ENCODE data around the gene CDKN2B-AS1. TPM values are rescaled to one million over a fixed set of nuclear protein-coding genes. Genes with fewer than 3 reads are reported as not detected.
"Not testable (repeated sequence)": the region's sequence is repeated elsewhere in the genome, so short reads cannot be mapped to it uniquely, and the experiment has no call there.

The CDKN2B-AS1 gene
- under 1 TPM; 0.21 to 0.23 TPM for total RNA-seq

- peaks cover 2% of the 10 kb centered on the region for H3K36me3 Mint-ChIP-seq (ENCODE audit: low read depth)
- peak; percentile 57 for DNase-seq
- ATAC-seq = peak; percentile 59
- H3K27me3 Mint-ChIP-seq = peaks cover 38% of the 10 kb centered on the region
- intact Hi-C loops (cut with DNase I, micrococcal nuclease) = loop anchor here (1.0 to 2.0 kb wide), 3 partner anchors 14 to 20 kb away; partner anchors contain the start of gene CDKN2B (in 1 of the 2)
- peak within 1 kb of the TSS; percentile 90 for H3K4me3 Mint-ChIP-seq
- CTCF ChIA-PET = interaction anchor here (1.2 to 5.5 kb wide), 3 partner anchors 13 to 181 kb away, joined by 4 to 31 read pairs (median 9); partner anchors contain the start of gene CDKN2B
- peaks cover 8% of the 10 kb centered on the region for H3K4me1 Mint-ChIP-seq
- H3K27ac Mint-ChIP-seq = peak within 1 kb of the TSS; percentile 85
- POLR2A ChIA-PET = no interaction called here
- H3K9me3 Mint-ChIP-seq (ENCODE audit: low read depth) = no peaks in the 10 kb centered on the region
Measured at GRCh38 chr9:21994556-21995005, at the start of gene CDKN2B-AS1. CDKN2B-AS1 (plus strand) TSS chr9:21994791.

- H3K9me3 Mint-ChIP-seq (ENCODE audit: low read depth) = no peaks in the 10 kb centered on the region
- no peak overlapping the region for H3K4me3 Mint-ChIP-seq
- no peaks in the 10 kb centered on the region for H3K4me1 Mint-ChIP-seq
- H3K27ac Mint-ChIP-seq = no peak overlapping the region
- intact Hi-C loops (cut with DNase I, micrococcal nuclease) = no loop called here
- DNase-seq (no peak), ATAC-seq (no peak)
- peaks cover 20% of the 10 kb centered on the region for H3K27me3 Mint-ChIP-seq
- no peaks in the 10 kb centered on the region for H3K36me3 Mint-ChIP-seq (ENCODE audit: low read depth)
- ChIA-PET CTCF (no interaction called here), POLR2A (no interaction called here)
Measured at GRCh38 chr9:21945606-21946005, 49.0 kb upstream of the CDKN2B-AS1 start.

- intact Hi-C loops (cut with DNase I, micrococcal nuclease) = loop anchor here in 1 of 2 experiments (10.0 kb wide), 1 partner anchor 94 kb away; no protein-coding TSS in a partner anchor
- Mint-ChIP-seq H3K36me3 (ENCODE audit: low read depth) (peaks cover 2% of the 10 kb centered on the region), H3K4me3 (no peak overlapping the region), H3K4me1 (no peaks in the 10 kb centered on the region), H3K27ac (no peak overlapping the region), H3K9me3 (ENCODE audit: low read depth) (peaks cover 9% of the 10 kb centered on the region), H3K27me3 (peaks cover 35% of the 10 kb centered on the region)
- ChIA-PET POLR2A (no interaction called here), CTCF (no interaction called here)
- peak; percentile 81 for ATAC-seq
- DNase-seq = no peak
Measured at GRCh38 chr9:21958833-21959232, 35.8 kb upstream of the CDKN2B-AS1 start.

- CTCF ChIA-PET; H3K36me3 Mint-ChIP-seq (ENCODE audit: low read depth); H3K4me1 Mint-ChIP-seq; H3K4me3 Mint-ChIP-seq; H3K27ac Mint-ChIP-seq; DNase-seq; POLR2A ChIA-PET; H3K9me3 Mint-ChIP-seq (ENCODE audit: low read depth); ATAC-seq: not testable (repeated sequence)
- intact Hi-C loops (cut with DNase I, micrococcal nuclease) = loop anchor here in 1 of 2 experiments (10.0 kb wide), 1 partner anchor 94 kb away; no protein-coding TSS in a partner anchor
- H3K27me3 Mint-ChIP-seq = peaks cover 38% of the 10 kb centered on the region
Measured at GRCh38 chr9:21959268-21959667, 35.3 kb upstream of the CDKN2B-AS1 start.

GRCh38 chr9:21961569-21961968 lies 33.0 kb upstream of the CDKN2B-AS1 start:
- ChIA-PET POLR2A (no interaction called here), CTCF (interaction anchor here (0.9 kb wide), 1 partner anchor 47 kb away, joined by 4 read pairs; the partner anchor contains the start of gene CDKN2B)
- intact Hi-C loops (cut with DNase I, micrococcal nuclease) = loop anchor here in 1 of 2 experiments (5.0 kb wide), 1 partner anchor 281 kb away; no protein-coding TSS in a partner anchor
- peaks cover 9% of the 10 kb centered on the region for H3K9me3 Mint-ChIP-seq (ENCODE audit: low read depth)
- no peak overlapping the region for H3K27ac Mint-ChIP-seq
- H3K27me3 Mint-ChIP-seq = peaks cover 56% of the 10 kb centered on the region
- peaks cover 15% of the 10 kb centered on the region for H3K4me1 Mint-ChIP-seq
- ATAC-seq (no peak), DNase-seq (no peak)
- peaks cover 2% of the 10 kb centered on the region for H3K36me3 Mint-ChIP-seq (ENCODE audit: low read depth)
- H3K4me3 Mint-ChIP-seq = no peak overlapping the region

GRCh38 chr9:21964925-21965385 lies 29.6 kb upstream of the CDKN2B-AS1 start:
- intact Hi-C loops (cut with DNase I, micrococcal nuclease) = loop anchor here (1.0 to 5.0 kb wide), 6 partner anchors 40 to 1857 kb away; partner anchors contain the start of gene CDKN2B (in 1 of the 2)
- no peak overlapping the region for H3K27ac Mint-ChIP-seq
- POLR2A ChIA-PET = no interaction called here
- peak; percentile 75 for DNase-seq
- H3K27me3 Mint-ChIP-seq = peaks cover 83% of the 10 kb centered on the region
- H3K9me3 Mint-ChIP-seq (ENCODE audit: low read depth) = peaks cover 18% of the 10 kb centered on the region
- CTCF ChIA-PET = interaction anchor here (0.6 kb wide), 1 partner anchor 151 kb away, joined by 3 read pairs; no protein-coding TSS in a partner anchor
- peaks cover 22% of the 10 kb centered on the region for H3K4me1 Mint-ChIP-seq
- H3K36me3 Mint-ChIP-seq (ENCODE audit: low read depth) = peaks cover 8% of the 10 kb centered on the region
- H3K4me3 Mint-ChIP-seq = peak overlapping the region; percentile 53
- peak; percentile 63 for ATAC-seq

GRCh38 chr9:21965401-21965951 lies 29.1 kb upstream of the CDKN2B-AS1 start:
- DNase-seq (peak; percentile 75), ATAC-seq (peak; percentile 84)
- intact Hi-C loops (cut with DNase I, micrococcal nuclease) = loop anchor here (1.0 to 5.0 kb wide), 5 partner anchors 39 to 1857 kb away; partner anchors contain the start of gene CDKN2B (in 1 of the 2)
- H3K27me3 Mint-ChIP-seq = peaks cover 85% of the 10 kb centered on the region
- ChIA-PET POLR2A (no interaction called here), CTCF (interaction anchor here (0.6 to 1.2 kb wide), 2 partner anchors 32 to 36 kb away, joined by 3 read pairs; no protein-coding TSS in a partner anchor)
- H3K27ac Mint-ChIP-seq = peak overlapping the region; percentile 5
- H3K4me1 Mint-ChIP-seq = peaks cover 24% of the 10 kb centered on the region
- H3K4me3 Mint-ChIP-seq = peak overlapping the region; percentile 53
- peaks cover 20% of the 10 kb centered on the region for H3K9me3 Mint-ChIP-seq (ENCODE audit: low read depth)
- H3K36me3 Mint-ChIP-seq (ENCODE audit: low read depth) = peaks cover 8% of the 10 kb centered on the region

GRCh38 chr9:21966140-21966851 lies 28.3 kb upstream of the CDKN2B-AS1 start:
- peaks cover 25% of the 10 kb centered on the region for H3K4me1 Mint-ChIP-seq
- no peak for DNase-seq
- intact Hi-C loops (cut with DNase I, micrococcal nuclease) = loop anchor here (2.0 to 5.0 kb wide), 2 partner anchors 15 to 1856 kb away; no protein-coding TSS in a partner anchor
- peaks cover 10% of the 10 kb centered on the region for H3K36me3 Mint-ChIP-seq (ENCODE audit: low read depth)
- no peak for ATAC-seq
- CTCF ChIA-PET = interaction anchor here (1.2 kb wide), 1 partner anchor 35 kb away, joined by 3 read pairs; no protein-coding TSS in a partner anchor
- H3K27me3 Mint-ChIP-seq = peaks cover 87% of the 10 kb centered on the region
- peaks cover 22% of the 10 kb centered on the region for H3K9me3 Mint-ChIP-seq (ENCODE audit: low read depth)
- H3K4me3 Mint-ChIP-seq = peak overlapping the region; percentile 53
- POLR2A ChIA-PET = no interaction called here
- H3K27ac Mint-ChIP-seq = no peak overlapping the region

GRCh38 chr9:21967169-21967568 lies 27.4 kb upstream of the CDKN2B-AS1 start:
- intact Hi-C loops (cut with DNase I, micrococcal nuclease) = loop anchor here (2.0 to 5.0 kb wide), 2 partner anchors 14 to 1855 kb away; no protein-coding TSS in a partner anchor
- H3K27ac Mint-ChIP-seq = no peak overlapping the region

GRCh38 chr9:21967702-21968101 lies 26.9 kb upstream of the CDKN2B-AS1 start:
- no peak for DNase-seq
- peaks cover 26% of the 10 kb centered on the region for H3K4me1 Mint-ChIP-seq
- H3K9me3 Mint-ChIP-seq (ENCODE audit: low read depth) = peaks cover 21% of the 10 kb centered on the region
- H3K27me3 Mint-ChIP-seq = peaks cover 89% of the 10 kb centered on the region
- no peak for ATAC-seq
- no peak overlapping the region for H3K4me3 Mint-ChIP-seq
- ChIA-PET POLR2A (interaction anchor here (0.8 kb wide), 1 partner anchor 26 kb away, joined by 3 read pairs; the partner anchor contains the start of gene CDKN2A), CTCF (interaction anchor here (1.0 to 3.3 kb wide), 4 partner anchors 12 to 40 kb away, joined by 3 to 27 read pairs (median 5); partner anchors contain the start of gene CDKN2B)
- intact Hi-C loops (cut with DNase I, micrococcal nuclease) = loop anchor here (1.0 to 5.0 kb wide), 3 partner anchors 13 to 1855 kb away; no protein-coding TSS in a partner anchor
- no peak overlapping the region for H3K27ac Mint-ChIP-seq
- H3K36me3 Mint-ChIP-seq (ENCODE audit: low read depth) = peaks cover 10% of the 10 kb centered on the region

More at GRCh38 chr9:21967169-21967568, 27.4 kb upstream of the CDKN2B-AS1 start:
- peaks cover 23% of the 10 kb centered on the region for H3K9me3 Mint-ChIP-seq (ENCODE audit: low read depth)
- ChIA-PET CTCF (interaction anchor here (1.8 to 3.3 kb wide), 2 partner anchors 13 to 41 kb away, joined by 4 to 27 read pairs; partner anchors contain the start of gene CDKN2B), POLR2A (no interaction called here)
- peaks cover 26% of the 10 kb centered on the region for H3K4me1 Mint-ChIP-seq
- peaks cover 10% of the 10 kb centered on the region for H3K36me3 Mint-ChIP-seq (ENCODE audit: low read depth)
- H3K4me3 Mint-ChIP-seq = no peak overlapping the region
- DNase-seq (no peak), ATAC-seq (no peak)
- peaks cover 88% of the 10 kb centered on the region for H3K27me3 Mint-ChIP-seq

Measured in activated CD4-positive, alpha-beta T cell treated with anti-CD3 and anti-CD28 coated beads for 36 hours (primary cell).